AG04450 (cell line): ENCODE data around the gene GRIN3A. TPM values are rescaled to one million over a fixed set of nuclear protein-coding genes. Genes with fewer than 3 reads are reported as not detected.

Experiments
- CTCF ChIA-PET: fragments of 300-600, 350-600 bp; formaldehyde crosslinking; extraction: SDS; loops from one replicate; lab custom pipeline; 2022; ENCODE audit warnings: antibody characterized with exemption, inconsistent platforms; lab: Charles Lee
- POLR2A ChIA-PET: fragments of 350-600 bp; formaldehyde crosslinking; extraction: SDS; loops from one replicate; lab custom pipeline; 2021; ENCODE audit warnings: antibody characterized with exemption, inconsistent platforms; lab: Yijun Ruan, JAX
- DNase-seq: peaks from one replicate; pipeline ENCODE4 v3.0.0-alpha.2; 2011; ENCODE audit warnings: low read depth, low spot score
- H3K27ac ChIP-seq: one replicate; pipeline ENCODE4 v1.5.1; 2012; ENCODE audit warnings: low read depth, low read length, control low read depth
- H3K27me3 ChIP-seq: one replicate; pipeline ENCODE4 v1.6.0; 2012; ENCODE audit warnings: low read length; ENCODE audit not compliant: control insufficient read depth, insufficient read depth
- H3K4me3 ChIP-seq: 2 replicates; pipeline ENCODE4 v1.5.1; 2011; ENCODE audit warnings: mild to moderate bottlenecking, low read depth, low read length, control low read depth
- H3K9me3 ChIP-seq: 2 replicates; pipeline ENCODE4 v1.5.1; 2012; ENCODE audit warnings: low read length; ENCODE audit not compliant: control insufficient read depth, insufficient read depth
- polyA minus RNA-seq: library from RNA; depleted of rRNA, polyadenylated mRNA; stranded (reverse); fragments of >200 nt; gene quantifications from 2 replicates; pipeline ENCODE4 v1.2.3, GENCODE V29; 2011; rRNA and poly(A)+ RNA removed
- polyA plus RNA-seq: library from polyadenylated mRNA; depleted of rRNA; stranded (reverse); fragments of >200 nt; gene quantifications from 2 replicates; pipeline ENCODE4 v1.2.3, GENCODE V29; 2011; rRNA removed
- TF ChIP-seq, protein P1 (sequence below): IDR thresholded peaks from 2 replicates; pipeline ENCODE4 v1.5.1; 2011; ENCODE audit warnings: low read depth, low read length, control low read depth, inconsistent platforms

Gene GRIN3A
- polyA plus RNA-seq = not detected in 2 replicates
- polyA minus RNA-seq = not detected in 2 replicates

DNA sequence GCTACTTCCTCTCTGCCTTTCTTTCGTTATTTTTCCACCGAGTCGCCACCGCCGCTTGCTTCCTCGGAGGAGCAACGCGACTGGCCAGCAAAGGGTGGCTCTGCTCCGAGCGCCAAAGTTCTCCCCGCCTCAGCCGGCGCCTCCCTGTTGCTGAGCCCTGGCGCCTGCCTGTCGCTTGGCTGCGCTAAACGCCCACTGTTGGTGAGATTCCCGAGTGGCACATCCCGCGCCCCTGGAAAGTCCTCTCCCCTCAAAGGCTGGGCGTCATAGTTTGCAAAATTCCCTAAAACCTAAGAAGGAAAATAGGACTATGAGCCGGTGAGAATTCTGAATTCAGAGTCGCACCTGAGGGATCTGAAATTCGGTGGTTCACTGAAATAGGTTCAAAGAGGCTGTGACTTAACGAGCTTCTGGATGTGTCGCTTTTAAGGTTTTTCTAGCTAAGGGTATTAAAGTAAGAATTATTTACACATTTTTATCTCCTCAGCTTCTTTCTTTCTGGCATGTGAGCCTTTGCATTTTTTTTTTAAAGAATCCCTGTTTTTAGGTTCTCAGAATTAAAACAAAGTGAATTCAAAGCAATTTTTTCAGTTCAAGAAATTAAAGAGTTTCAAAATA, at the start of gene GRIN3A:
TSS of gene GRIN3A (minus strand) at position 82 of the 618 bp plus-strand sequence. CDS start 668 bp downstream, outside the sequence.
- no peak within 1 kb of the TSS for H3K27ac ChIP-seq
- TF ChIP-seq, protein P1, sequence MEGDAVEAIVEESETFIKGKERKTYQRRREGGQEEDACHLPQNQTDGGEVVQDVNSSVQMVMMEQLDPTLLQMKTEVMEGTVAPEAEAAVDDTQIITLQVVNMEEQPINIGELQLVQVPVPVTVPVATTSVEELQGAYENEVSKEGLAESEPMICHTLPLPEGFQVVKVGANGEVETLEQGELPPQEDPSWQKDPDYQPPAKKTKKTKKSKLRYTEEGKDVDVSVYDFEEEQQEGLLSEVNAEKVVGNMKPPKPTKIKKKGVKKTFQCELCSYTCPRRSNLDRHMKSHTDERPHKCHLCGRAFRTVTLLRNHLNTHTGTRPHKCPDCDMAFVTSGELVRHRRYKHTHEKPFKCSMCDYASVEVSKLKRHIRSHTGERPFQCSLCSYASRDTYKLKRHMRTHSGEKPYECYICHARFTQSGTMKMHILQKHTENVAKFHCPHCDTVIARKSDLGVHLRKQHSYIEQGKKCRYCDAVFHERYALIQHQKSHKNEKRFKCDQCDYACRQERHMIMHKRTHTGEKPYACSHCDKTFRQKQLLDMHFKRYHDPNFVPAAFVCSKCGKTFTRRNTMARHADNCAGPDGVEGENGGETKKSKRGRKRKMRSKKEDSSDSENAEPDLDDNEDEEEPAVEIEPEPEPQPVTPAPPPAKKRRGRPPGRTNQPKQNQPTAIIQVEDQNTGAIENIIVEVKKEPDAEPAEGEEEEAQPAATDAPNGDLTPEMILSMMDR = no peak
- POLR2A ChIA-PET = no interaction called here
- peaks cover 5% of the 10 kb centered on the region for H3K27me3 ChIP-seq
- no peak within 1 kb of the TSS for H3K4me3 ChIP-seq
- no peak for DNase-seq
- H3K9me3 ChIP-seq = peaks cover 4% of the 10 kb centered on the region; the same call in 1 of the 2 replicates
- CTCF ChIA-PET = no interaction called here

GRCh38 chr9:101787891-101788290, 49.4 kb upstream of the GRIN3A start:
- DNase-seq = no peak
- H3K9me3 ChIP-seq = peaks cover 3% of the 10 kb centered on the region; the same call in 1 of the 2 replicates
- no peaks in the 10 kb centered on the region for H3K27me3 ChIP-seq
- H3K4me3 ChIP-seq = no peak overlapping the region
- TF ChIP-seq, protein P1 = no peak
- CTCF ChIA-PET = no interaction called here
- POLR2A ChIA-PET = no interaction called here
- H3K27ac ChIP-seq = no peak overlapping the region

DNA sequence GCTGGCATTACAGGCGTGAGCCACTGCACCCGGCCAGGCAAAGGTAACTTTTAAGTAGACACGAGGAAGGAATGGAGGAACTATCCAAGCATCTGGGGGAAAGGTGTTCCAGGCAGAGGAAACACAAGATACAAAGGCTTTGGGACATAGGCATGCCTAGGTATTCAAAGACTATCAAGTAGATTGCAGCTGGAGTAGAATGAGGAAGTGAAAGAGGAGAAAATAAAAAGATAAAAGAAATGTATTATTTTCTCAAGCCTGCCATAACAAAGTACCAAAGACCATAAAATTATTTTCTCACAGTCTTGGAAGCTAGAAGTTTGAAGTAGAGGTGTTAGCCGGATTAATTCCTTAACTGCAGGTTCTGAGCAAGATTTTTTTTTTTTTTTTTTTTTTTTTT, 39.9 kb upstream of the GRIN3A start:
- CTCF ChIA-PET = no interaction called here
- TF ChIP-seq, protein P1 = no peak
- no peaks in the 10 kb centered on the region for H3K27me3 ChIP-seq
- POLR2A ChIA-PET = no interaction called here
- no peak overlapping the region for H3K27ac ChIP-seq
- DNase-seq = no peak
- H3K9me3 ChIP-seq = no peaks in the 10 kb centered on the region
- H3K4me3 ChIP-seq = no peak overlapping the region

GRCh38 chr9:101764472-101764871, 26.0 kb upstream of the GRIN3A start:
- H3K9me3 ChIP-seq = peaks cover 4% of the 10 kb centered on the region
- TF ChIP-seq, protein P1 = no peak
- no peaks in the 10 kb centered on the region for H3K27me3 ChIP-seq
- ChIA-PET CTCF (no interaction called here), POLR2A (no interaction called here)
- H3K4me3 ChIP-seq = no peak overlapping the region
- DNase-seq = no peak
- H3K27ac ChIP-seq = no peak overlapping the region

- DNase-seq = no peak
- CTCF ChIA-PET = no interaction called here
- POLR2A ChIA-PET = no interaction called here
These were observed 20.0 kb upstream of the GRIN3A start for GRCh38 chr9:101758304-101758930.

More at GRCh38 chr9:101758304-101758930, 20.0 kb upstream of the GRIN3A start:
- TF ChIP-seq, protein P1 = no peak
- Histone ChIP-seq H3K4me3 (no peak overlapping the region), H3K9me3 (no peaks in the 10 kb centered on the region), H3K27me3 (no peaks in the 10 kb centered on the region), H3K27ac (no peak overlapping the region)
